Astrocyte of the spinal cord (primary cell): ENCODE data around the gene PCBP3.

ENCODE experiments used
- DNase-seq: peaks from one replicate; pipeline ENCODE4 v3.0.0; 2011; ENCODE audit warnings: low read depth, low spot score
- H3K4me3 ChIP-seq: 2 replicates; pipeline ENCODE4 v1.5.1; 2011; ENCODE audit warnings: low read depth, mild to moderate bottlenecking, low read length, moderate library complexity
- in situ Hi-C: cut with HindIII; loops from 2 replicates; pipeline ENCODE4 v1.10.0; 2017; ENCODE audit warnings: low sequenced_read_pairs
- TF ChIP-seq, protein P1 (sequence below): IDR thresholded peaks from 2 replicates; pipeline ENCODE4 v1.5.1; 2012; ENCODE audit warnings: low read depth, mild to moderate bottlenecking, low read length, inconsistent platforms

The PCBP3 gene

GRCh38 chr21:45912611-45913417 lies 269.3 kb downstream of the PCBP3 start:
- TF ChIP-seq, protein P1, sequence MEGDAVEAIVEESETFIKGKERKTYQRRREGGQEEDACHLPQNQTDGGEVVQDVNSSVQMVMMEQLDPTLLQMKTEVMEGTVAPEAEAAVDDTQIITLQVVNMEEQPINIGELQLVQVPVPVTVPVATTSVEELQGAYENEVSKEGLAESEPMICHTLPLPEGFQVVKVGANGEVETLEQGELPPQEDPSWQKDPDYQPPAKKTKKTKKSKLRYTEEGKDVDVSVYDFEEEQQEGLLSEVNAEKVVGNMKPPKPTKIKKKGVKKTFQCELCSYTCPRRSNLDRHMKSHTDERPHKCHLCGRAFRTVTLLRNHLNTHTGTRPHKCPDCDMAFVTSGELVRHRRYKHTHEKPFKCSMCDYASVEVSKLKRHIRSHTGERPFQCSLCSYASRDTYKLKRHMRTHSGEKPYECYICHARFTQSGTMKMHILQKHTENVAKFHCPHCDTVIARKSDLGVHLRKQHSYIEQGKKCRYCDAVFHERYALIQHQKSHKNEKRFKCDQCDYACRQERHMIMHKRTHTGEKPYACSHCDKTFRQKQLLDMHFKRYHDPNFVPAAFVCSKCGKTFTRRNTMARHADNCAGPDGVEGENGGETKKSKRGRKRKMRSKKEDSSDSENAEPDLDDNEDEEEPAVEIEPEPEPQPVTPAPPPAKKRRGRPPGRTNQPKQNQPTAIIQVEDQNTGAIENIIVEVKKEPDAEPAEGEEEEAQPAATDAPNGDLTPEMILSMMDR = no peak
- no peak for DNase-seq
- H3K4me3 ChIP-seq = no peak overlapping the region
- in situ Hi-C loops = no loop called here

GRCh38 chr21:45913418-45913765 lies 269.9 kb downstream of the PCBP3 start:
- TF ChIP-seq, protein P1 = no peak
- H3K4me3 ChIP-seq = no peak overlapping the region
- in situ Hi-C loops = no loop called here
- no peak for DNase-seq

- TF ChIP-seq, protein P1 = no peak
- no peak overlapping the region for H3K4me3 ChIP-seq
- in situ Hi-C loops = no loop called here
- no peak for DNase-seq
Observed at GRCh38 chr21:45913886-45914285, 270.4 kb downstream of the PCBP3 start.

- no peak overlapping the region for H3K4me3 ChIP-seq
- TF ChIP-seq, protein P1 = no peak
- no peak for DNase-seq
- in situ Hi-C loops = no loop called here
Observed at GRCh38 chr21:45914321-45914845, 270.9 kb downstream of the PCBP3 start.

GRCh38 chr21:45916011-45916840 lies 272.7 kb downstream of the PCBP3 start:
- no peak overlapping the region for H3K4me3 ChIP-seq
- no peak for DNase-seq
- TF ChIP-seq, protein P1 = no peak
- in situ Hi-C loops = no loop called here

DNA sequence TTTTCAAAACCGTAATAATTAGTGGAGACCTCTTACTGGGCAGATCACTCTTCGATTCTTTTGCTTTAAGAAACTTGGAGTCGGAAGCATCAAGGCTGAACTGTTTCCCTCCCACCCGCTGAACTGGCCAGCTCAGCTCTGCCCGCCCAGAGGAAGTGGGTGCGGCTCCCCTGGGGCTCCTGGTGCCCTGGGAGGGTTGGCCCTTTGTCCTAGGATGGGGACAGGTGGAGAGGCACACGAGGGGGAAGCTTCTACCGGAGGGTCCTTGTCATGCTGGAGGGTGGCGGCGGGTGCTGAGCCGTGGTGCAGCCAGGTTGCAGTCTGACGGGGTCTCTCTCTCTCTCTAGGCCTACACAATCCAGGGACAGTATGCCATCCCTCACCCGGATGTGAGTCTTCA lies 273.7 kb downstream of the PCBP3 start:
- no peak for DNase-seq
- no peak overlapping the region for H3K4me3 ChIP-seq
- in situ Hi-C loops = no loop called here
- TF ChIP-seq, protein P1 = no peak
